Neural progenitor cell (in vitro differentiated cells): ENCODE measurements around the gene TNFRSF13B. TPM values are rescaled to one million over a fixed set of nuclear protein-coding genes. Genes with fewer than 3 reads are reported as not detected.
"Not testable (repeated sequence)": the region's sequence is repeated elsewhere in the genome, so short reads cannot be mapped to it uniquely, and the experiment has no call there.

Experiments used
- DNase-seq: peaks from one replicate; pipeline ENCODE4 v3.0.0-alpha.2; 2016; ENCODE audit warnings: low spot score
- H2AFZ ChIP-seq: fragments of 200-600 bp; sonication (generic); replicated peaks from 2 replicates; pipeline ENCODE4 v1.6.1; 2016; ENCODE audit warnings: antibody characterized with exemption
- H3F3A ChIP-seq: fragments of 200-600 bp; sonication (generic); 2 replicates; pipeline ENCODE4 v1.6.1; 2016; ENCODE audit warnings: antibody characterized with exemption, low read depth
- H3K27ac ChIP-seq: fragments of 200-600 bp; sonication (generic); 2 replicates; pipeline ENCODE4 v1.5.1; 2016; ENCODE audit warnings: mild to moderate bottlenecking
- H3K27me3 ChIP-seq: fragments of 200-600 bp; sonication (generic); 2 replicates; pipeline ENCODE4 v1.6.1; 2016; ENCODE audit warnings: mild to moderate bottlenecking, moderate library complexity
- H3K36me3 ChIP-seq: fragments of 200-600 bp; sonication (generic); 2 replicates; pipeline ENCODE4 v1.5.1; 2016
- H3K4me1 ChIP-seq: fragments of 200-600 bp; sonication (generic); 2 replicates; pipeline ENCODE4 v1.6.1; 2016; ENCODE audit warnings: mixed run types
- H3K4me2 ChIP-seq: fragments of 200-600 bp; sonication (generic); 2 replicates; pipeline ENCODE4 v1.6.1; 2016
- H3K4me3 ChIP-seq: fragments of 200-600 bp; sonication (generic); 2 replicates; pipeline ENCODE4 v1.5.1; 2016
- H3K79me2 ChIP-seq: fragments of 200-600 bp; sonication (generic); 2 replicates; pipeline ENCODE4 v1.6.1; 2016; ENCODE audit warnings: low read depth
- H3K9ac ChIP-seq: fragments of 200-600 bp; sonication (generic); 2 replicates; pipeline ENCODE4 v1.6.1; 2016
- H3K9me3 ChIP-seq: fragments of 200-600 bp; sonication (generic); 2 replicates; pipeline ENCODE4 v1.5.1; 2016; ENCODE audit warnings: low read depth
- H4K20me1 ChIP-seq: fragments of 200-600 bp; sonication (generic); 2 replicates; pipeline ENCODE4 v1.6.1; 2016; ENCODE audit warnings: low read depth
- H3K27ac Mint-ChIP-seq: 3 replicates; pipeline ENCODE4 v1.8.0; 2021; ENCODE audit warnings: mixed read lengths
- H3K27me3 Mint-ChIP-seq: 2 replicates; pipeline ENCODE4 v1.8.0; 2022; ENCODE audit warnings: low read depth, mild to moderate bottlenecking, inconsistent platforms, moderate library complexity, mixed read lengths; ENCODE audit not compliant: insufficient read depth
- H3K36me3 Mint-ChIP-seq: 3 replicates; pipeline ENCODE4 v1.8.0; 2021; ENCODE audit warnings: mixed read lengths
- H3K4me1 Mint-ChIP-seq: 3 replicates; pipeline ENCODE4 v1.8.0; 2021; ENCODE audit warnings: mixed read lengths
- H3K4me3 Mint-ChIP-seq: 3 replicates; pipeline ENCODE4 v1.8.0; 2021; ENCODE audit warnings: mild to moderate bottlenecking, moderate library complexity, mixed read lengths
- H3K9me3 Mint-ChIP-seq: 3 replicates; pipeline ENCODE4 v1.8.0; 2020; ENCODE audit warnings: mixed read lengths
- EZH2 ChIP-seq: fragments of 200-600 bp; sonication (generic); IDR thresholded peaks from 2 replicates; pipeline ENCODE4 v1.6.1; 2017; ENCODE audit warnings: antibody characterized with exemption, mild to moderate bottlenecking, moderate library complexity
- EZH2phosphoT487 ChIP-seq: fragments of 200-600 bp; sonication (generic); IDR thresholded peaks from 2 replicates; pipeline ENCODE4 v1.6.1; 2017; ENCODE audit warnings: antibody characterized with exemption
- total RNA-seq: library from RNA; depleted of rRNA; stranded (reverse); fragments of >200 nt; gene quantifications from 2 replicates; pipeline ENCODE4 v1.2.3, GENCODE V29; 2015; ENCODE audit warnings: low replicate concordance
- TF ChIP-seq, protein P1 (sequence below): fragments of 200-600 bp; sonication (generic); IDR thresholded peaks from 2 replicates; pipeline ENCODE4 v1.5.1; 2017; ENCODE audit warnings: antibody characterized with exemption, mild to moderate bottlenecking

The TNFRSF13B gene
- total RNA-seq, 1 donor from 2014 or later = not detected

GRCh38 chr17:16980061-16980460 lies 8.1 kb upstream of the TNFRSF13B start:
- DNase-seq = no peak
- Histone ChIP-seq H3K9me3 (no peaks in the 10 kb centered on the region), H4K20me1 (no peaks in the 10 kb centered on the region), H3K4me2 (no peak overlapping the region), H3K27me3 (no peaks in the 10 kb centered on the region), H3K4me1 (no peaks in the 10 kb centered on the region), H2AFZ (no peak overlapping the region), H3K9ac (no peak overlapping the region), H3K79me2 (no peaks in the 10 kb centered on the region), H3K27ac (no peak overlapping the region), H3K36me3 (no peaks in the 10 kb centered on the region), H3F3A (no peaks in the 10 kb centered on the region), H3K4me3 (no peak overlapping the region)
- Mint-ChIP-seq H3K27ac (no peak overlapping the region), H3K4me1 (peaks cover 3% of the 10 kb centered on the region), H3K36me3 (no peaks in the 10 kb centered on the region), H3K4me3 (no peak overlapping the region), H3K9me3 (no peaks in the 10 kb centered on the region), H3K27me3 (no peaks in the 10 kb centered on the region)
- no peak for TF ChIP-seq EZH2
- TF ChIP-seq EZH2phosphoT487 = no peak
- TF ChIP-seq, protein P1, sequence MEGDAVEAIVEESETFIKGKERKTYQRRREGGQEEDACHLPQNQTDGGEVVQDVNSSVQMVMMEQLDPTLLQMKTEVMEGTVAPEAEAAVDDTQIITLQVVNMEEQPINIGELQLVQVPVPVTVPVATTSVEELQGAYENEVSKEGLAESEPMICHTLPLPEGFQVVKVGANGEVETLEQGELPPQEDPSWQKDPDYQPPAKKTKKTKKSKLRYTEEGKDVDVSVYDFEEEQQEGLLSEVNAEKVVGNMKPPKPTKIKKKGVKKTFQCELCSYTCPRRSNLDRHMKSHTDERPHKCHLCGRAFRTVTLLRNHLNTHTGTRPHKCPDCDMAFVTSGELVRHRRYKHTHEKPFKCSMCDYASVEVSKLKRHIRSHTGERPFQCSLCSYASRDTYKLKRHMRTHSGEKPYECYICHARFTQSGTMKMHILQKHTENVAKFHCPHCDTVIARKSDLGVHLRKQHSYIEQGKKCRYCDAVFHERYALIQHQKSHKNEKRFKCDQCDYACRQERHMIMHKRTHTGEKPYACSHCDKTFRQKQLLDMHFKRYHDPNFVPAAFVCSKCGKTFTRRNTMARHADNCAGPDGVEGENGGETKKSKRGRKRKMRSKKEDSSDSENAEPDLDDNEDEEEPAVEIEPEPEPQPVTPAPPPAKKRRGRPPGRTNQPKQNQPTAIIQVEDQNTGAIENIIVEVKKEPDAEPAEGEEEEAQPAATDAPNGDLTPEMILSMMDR = no peak

DNA sequence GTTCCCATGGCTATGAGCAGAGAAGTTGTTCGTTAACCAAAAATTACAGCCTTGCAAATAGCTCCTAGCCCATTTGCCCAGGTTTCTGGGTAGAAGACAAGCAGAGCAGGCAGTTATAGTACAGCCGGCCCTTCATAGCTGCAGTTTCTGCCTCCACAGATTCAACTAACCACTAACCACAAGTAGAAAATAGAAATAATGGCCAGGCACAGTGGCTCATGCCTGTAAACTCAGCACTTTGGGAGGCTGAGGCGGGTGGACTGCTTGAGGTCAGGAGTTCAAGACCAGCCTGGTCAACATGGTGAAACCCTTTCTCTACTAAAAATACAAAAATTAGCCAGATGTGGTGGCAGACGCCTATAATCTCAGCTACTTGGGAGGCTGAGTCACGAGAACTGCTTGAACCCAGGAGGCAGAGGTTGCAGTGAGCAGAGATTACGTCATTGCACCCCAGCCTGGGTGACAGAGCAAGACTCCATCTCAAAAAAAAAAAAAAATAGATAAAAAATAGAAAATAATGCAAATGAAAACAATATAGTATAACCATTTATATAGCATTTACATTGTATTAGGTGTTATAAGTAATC lies 7.4 kb upstream of the TNFRSF13B start:
- H3K27ac Mint-ChIP-seq, H3K27me3 ChIP-seq, H3K79me2 ChIP-seq, H3K9me3 ChIP-seq, H3K9ac ChIP-seq, H3K4me1 Mint-ChIP-seq, H3K4me3 ChIP-seq, H4K20me1 ChIP-seq, DNase-seq, H3K36me3 ChIP-seq, H3K4me3 Mint-ChIP-seq, H3F3A ChIP-seq, H3K36me3 Mint-ChIP-seq, H3K4me1 ChIP-seq, H3K4me2 ChIP-seq, H3K9me3 Mint-ChIP-seq, H2AFZ ChIP-seq, H3K27me3 Mint-ChIP-seq, H3K27ac ChIP-seq: not testable (repeated sequence)

DNA sequence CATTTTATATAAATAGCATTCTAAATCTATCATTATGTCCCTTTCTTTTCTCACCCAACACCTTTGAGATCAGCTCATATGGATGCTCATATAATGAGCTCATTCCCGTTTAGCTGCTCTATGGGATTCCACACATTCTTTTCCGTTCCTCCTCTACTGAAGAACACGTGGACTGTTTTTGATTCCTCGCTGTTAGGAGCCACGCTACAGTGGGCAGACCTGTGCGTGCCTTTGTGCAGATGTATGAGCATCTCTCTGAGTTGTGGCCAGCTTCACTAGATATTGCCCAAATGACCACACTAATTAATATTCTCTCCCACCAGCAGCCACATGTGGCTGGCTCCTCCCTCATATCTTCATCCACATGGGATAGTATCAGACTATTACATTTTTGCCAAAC lies 6.0 kb upstream of the TNFRSF13B start:
- H3K27me3 ChIP-seq = no peaks in the 10 kb centered on the region
- no peak overlapping the region for H3K27ac Mint-ChIP-seq
- H4K20me1 ChIP-seq = no peaks in the 10 kb centered on the region
- no peaks in the 10 kb centered on the region for H3K36me3 Mint-ChIP-seq
- H3K9ac ChIP-seq = no peak overlapping the region
- peaks cover 14% of the 10 kb centered on the region for H3K4me1 Mint-ChIP-seq
- H3K4me1 ChIP-seq = peaks cover 3% of the 10 kb centered on the region
- no peak overlapping the region for H3K4me3 Mint-ChIP-seq
- H3K9me3 Mint-ChIP-seq = no peaks in the 10 kb centered on the region
- TF ChIP-seq, protein P1 = no peak
- no peak for TF ChIP-seq EZH2phosphoT487
- no peak for TF ChIP-seq EZH2
- H3K9me3 ChIP-seq = no peaks in the 10 kb centered on the region
- H3K79me2 ChIP-seq = no peaks in the 10 kb centered on the region
- H3K27ac ChIP-seq = no peak overlapping the region
- DNase-seq = no peak
- H3K36me3 ChIP-seq = no peaks in the 10 kb centered on the region
- no peaks in the 10 kb centered on the region for H3K27me3 Mint-ChIP-seq
- H3F3A ChIP-seq = no peaks in the 10 kb centered on the region
- no peak overlapping the region for H2AFZ ChIP-seq
- no peak overlapping the region for H3K4me2 ChIP-seq
- H3K4me3 ChIP-seq = no peak overlapping the region

DNA sequence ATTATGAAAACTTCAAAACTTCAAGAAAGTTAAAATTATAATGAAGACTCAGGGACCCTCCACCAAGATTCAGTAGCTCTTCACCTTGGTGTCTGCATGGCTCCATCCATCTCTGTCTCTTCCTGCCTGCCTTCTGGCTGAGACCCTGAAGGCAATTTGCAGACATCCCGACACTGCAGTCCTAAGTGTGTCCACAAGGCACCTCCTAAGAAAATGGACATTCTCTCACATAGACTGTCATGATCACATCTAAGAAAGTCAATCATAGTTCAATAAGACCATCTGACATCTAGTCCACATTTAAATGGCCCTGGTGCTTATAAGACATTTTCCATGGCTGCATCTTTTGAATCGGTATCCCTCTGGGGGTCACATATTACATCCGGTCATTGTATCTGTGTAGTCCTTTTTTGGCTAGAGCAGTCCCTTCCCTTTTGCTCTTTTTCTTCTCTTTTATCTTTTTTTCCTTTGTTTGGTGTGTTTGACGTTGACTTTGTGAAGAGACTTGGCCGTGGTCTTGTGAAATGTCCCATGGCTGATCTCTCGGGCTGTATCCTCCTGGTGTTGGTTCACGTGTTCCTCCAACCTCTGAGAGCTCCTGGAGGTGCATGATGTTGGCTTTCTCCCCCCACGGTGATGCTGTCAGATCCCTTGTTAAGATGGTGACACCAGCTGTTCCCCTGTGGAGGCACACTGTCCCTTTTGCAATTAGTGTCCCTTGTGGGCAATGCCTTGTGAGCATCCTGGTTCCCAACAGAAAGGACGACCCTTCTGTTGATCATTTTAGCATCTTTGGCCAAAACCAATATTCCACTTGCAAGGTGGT lies 5.0 kb upstream of the TNFRSF13B start:
- H3K27me3 ChIP-seq = no peaks in the 10 kb centered on the region
- Mint-ChIP-seq H3K4me3 (peak overlapping the region; percentile 27), H3K36me3 (no peaks in the 10 kb centered on the region), H3K27ac (no peak overlapping the region), H3K9me3 (no peaks in the 10 kb centered on the region), H3K27me3 (no peaks in the 10 kb centered on the region), H3K4me1 (peaks cover 14% of the 10 kb centered on the region)
- H3K79me2 ChIP-seq = no peaks in the 10 kb centered on the region
- H2AFZ ChIP-seq = no peak overlapping the region
- H3K27ac ChIP-seq = no peak overlapping the region
- H3K9me3 ChIP-seq = no peaks in the 10 kb centered on the region
- H3K4me2 ChIP-seq = no peak overlapping the region
- no peaks in the 10 kb centered on the region for H3F3A ChIP-seq
- no peak overlapping the region for H3K9ac ChIP-seq
- no peak overlapping the region for H3K4me3 ChIP-seq
- no peaks in the 10 kb centered on the region for H3K36me3 ChIP-seq
- peaks cover 3% of the 10 kb centered on the region for H3K4me1 ChIP-seq
- no peaks in the 10 kb centered on the region for H4K20me1 ChIP-seq
- TF ChIP-seq EZH2 (no peak), EZH2phosphoT487 (no peak)
- TF ChIP-seq, protein P1 = no peak
- no peak for DNase-seq
